B cell (primary cell): ENCODE results near the gene NR2E1. TPM values are rescaled to one million over a fixed set of nuclear protein-coding genes. Genes with fewer than 3 reads are reported as not detected.

Experiments used
- ATAC-seq: fragments of 200-7000 bp; cut with Tn5 transposase; one replicate; pipeline ENCODE4 v1.10.0; 2021; ENCODE audit warnings: low read depth, mild to moderate bottlenecking, moderate number of reproducible peaks, moderate library complexity
- CTCF ChIA-PET: fragments of 350-600 bp; sonication (Branson Sonifier 250); formaldehyde crosslinking; loops from one replicate; lab custom pipeline; 2021; ENCODE audit warnings: antibody characterized with exemption, inconsistent platforms; lab: Charles Lee
- POLR2A ChIA-PET: fragments of 350-600 bp; sonication (Branson Sonifier 250); formaldehyde crosslinking; loops from one replicate; lab custom pipeline; 2021; ENCODE audit warnings: antibody characterized with exemption; lab: Charles Lee
- DNase-seq: peaks from one replicate; pipeline ENCODE4 v3.0.0; 2013
- H2AFZ ChIP-seq: 2 replicates; pipeline ENCODE4 v1.6.1; 2012; ENCODE audit warnings: mild to moderate bottlenecking, low read depth, low read length; ENCODE audit not compliant: insufficient read depth, poor library complexity, severe bottlenecking
- H3K27ac ChIP-seq, 2 donors: 1 replicate in 1 of 2; 2 replicates in 1 of 2; pipeline ENCODE4 v1.5.1; 2012 to 2013; ENCODE audit warnings: low read length in 2 of 2, mild to moderate bottlenecking in 2 of 2, moderate library complexity in 1 of 2
- H3K27me3 ChIP-seq, 4 experiments: fragments of 200-600 bp in 1 of 4; sonication (generic) in 1 of 4; replicated peaks in 1 of 4; 1 replicate in 2 of 4; 2 replicates in 2 of 4; pipeline versions ENCODE4 v1.6.1 to v1.7.0; 2013 to 2016; ENCODE audit warnings: low read length in 3 of 4, mild to moderate bottlenecking in 2 of 4, mixed read lengths in 1 of 4, moderate library complexity in 1 of 4; ENCODE audit not compliant: insufficient read depth in 4 of 4, control insufficient read depth in 3 of 4; ENCODE audit errors: control extremely low read depth in 1 of 4
- H3K36me3 ChIP-seq, 2 experiments: replicated peaks in 1 of 2; 1 replicate in 1 of 2; 2 replicates in 1 of 2; pipeline versions ENCODE4 v1.6.1 to v1.7.1; 2013; ENCODE audit warnings: low read length in 1 of 2; ENCODE audit not compliant: insufficient read depth in 2 of 2, control insufficient read depth in 1 of 2; ENCODE audit errors: control extremely low read depth in 1 of 2, extremely low read depth in 1 of 2
- H3K4me1 ChIP-seq, 2 donors: fragments of 200-600 bp in 1 of 2; sonication (generic) in 1 of 2; 1 replicate in 1 of 2; 2 replicates in 1 of 2; pipeline versions ENCODE4 v1.5.1 to v1.6.1; 2013 to 2017; ENCODE audit warnings: low read length in 2 of 2; ENCODE audit not compliant: control insufficient read depth in 2 of 2, insufficient read depth in 2 of 2
- H3K4me2 ChIP-seq: replicated peaks from 2 replicates; pipeline ENCODE3; 2012; ENCODE audit warnings: mild to moderate bottlenecking, low read depth, low read length; ENCODE audit not compliant: poor library complexity, severe bottlenecking
- H3K4me3 ChIP-seq, 5 experiments: fragments of 200-600 bp in 1 of 5; sonication (generic) in 1 of 5; 1 replicate in 3 of 5; 2 replicates in 2 of 5; pipeline versions ENCODE4 v1.5.1 to v1.7.0; 2011 to 2016; ENCODE audit warnings: low read length in 4 of 5, mild to moderate bottlenecking in 4 of 5, low read depth in 2 of 5, control low read depth in 1 of 5, moderate library complexity in 1 of 5; ENCODE audit not compliant: insufficient read depth in 1 of 5; ENCODE audit errors: control extremely low read depth in 1 of 5, extremely low read depth in 1 of 5
- H3K79me2 ChIP-seq: fragments of 200-600 bp; sonication (generic); one replicate; pipeline ENCODE4 v1.6.0; 2016; ENCODE audit warnings: low read length; ENCODE audit not compliant: control insufficient read depth, insufficient read depth
- H3K9ac ChIP-seq: fragments of 200-600 bp; sonication (generic); 2 replicates; pipeline ENCODE4 v1.6.1; 2017; ENCODE audit warnings: mild to moderate bottlenecking, low read length, moderate library complexity
- H3K9me3 ChIP-seq, 3 donors: one replicate each; pipeline versions ENCODE4 v1.6.1 to v1.7.1; 2013; ENCODE audit warnings: low read length in 2 of 3; ENCODE audit not compliant: control insufficient read depth in 2 of 3, insufficient read depth in 1 of 3; ENCODE audit errors: control extremely low read depth in 1 of 3
- H4K20me1 ChIP-seq: 2 replicates; pipeline ENCODE4 v1.6.0; 2012; ENCODE audit warnings: mild to moderate bottlenecking, low read length; ENCODE audit not compliant: insufficient read depth, control insufficient read depth, poor library complexity, severe bottlenecking
- H3K27ac Mint-ChIP-seq: one replicate; pipeline ENCODE4 v1.8.0; 2021; ENCODE audit warnings: mixed read lengths
- H3K27me3 Mint-ChIP-seq: one replicate; pipeline ENCODE4 v1.8.0; 2021; ENCODE audit warnings: mixed read lengths
- H3K4me1 Mint-ChIP-seq: one replicate; pipeline ENCODE4 v1.8.0; 2021; ENCODE audit warnings: mixed read lengths
- H3K4me3 Mint-ChIP-seq: one replicate; pipeline ENCODE4 v1.8.0; 2021; ENCODE audit warnings: mixed read lengths
- H3K9me3 Mint-ChIP-seq: one replicate; pipeline ENCODE4 v1.8.0; 2022; ENCODE audit warnings: mixed read lengths; ENCODE audit not compliant: insufficient read depth
- CTCF ChIP-seq: fragments of 200-600 bp; IDR thresholded peaks from one replicate; pipeline ENCODE4 v1.8.0; 2022; ENCODE audit warnings: antibody characterized with exemption, mild to moderate bottlenecking
- EZH2 ChIP-seq: IDR thresholded peaks from 2 replicates; pipeline ENCODE4 v1.6.1; 2012; ENCODE audit warnings: borderline replicate concordance, low read depth, mild to moderate bottlenecking, moderate library complexity, low read length; ENCODE audit not compliant: insufficient read depth, poor library complexity, severe bottlenecking
- WGBS: methylation state at CpG from one replicate; pipeline ENCODE4 v1.1.5; 2013; ENCODE audit warnings: missing lambda C conversion rate; ENCODE audit not compliant: insufficient coverage; 5-methylcytosine and 5-hydroxymethylcytosine counted together
- intact Hi-C: fragments of 100-400 bp; cut with micrococcal nuclease; formaldehyde crosslinking; loops from one replicate; pipeline ENCODE4 v1.10.0; 2022
- polyA plus RNA-seq: library from polyadenylated mRNA; depleted of rRNA; stranded (reverse); fragments of >200 nt; gene quantifications from 2 replicates; pipeline ENCODE4 v1.2.3, GENCODE V29; 2012
- total RNA-seq, 2 donors: library from RNA; stranded (reverse); fragments of 120-200 nt in 1 of 2; gene quantifications; 1 replicate in 1 of 2; 2 replicates in 1 of 2; pipeline versions ENCODE4 v1.2.3 to v1.2.4, GENCODE V29; 2013 to 2022

Gene NR2E1
- total and polyA plus RNA-seq, 2 donors (not counting 1 experiment from before 2014, with no cell fraction given) = not detected

- H3K4me1 ChIP-seq = peaks cover 61 to 65% of the 10 kb centered on the region in 2 donors
- H3K4me2 ChIP-seq = peak overlapping the region; percentile 97
- peaks cover 57% of the 10 kb centered on the region for H3K4me1 Mint-ChIP-seq
- ATAC-seq (peak; percentile 3), DNase-seq (peak; percentile 51)
- H2AFZ ChIP-seq = peak overlapping the region; percentile 67
- peak overlapping the region; percentile 80 for H3K9ac ChIP-seq
- H3K36me3 ChIP-seq = no peaks in the 10 kb centered on the region
- peak overlapping the region; percentile 91 for H3K4me3 Mint-ChIP-seq
- H3K27ac ChIP-seq = no peak overlapping the region
- intact Hi-C loops = loop anchor here (2.0 to 10.0 kb wide), 5 partner anchors 18 to 976 kb away; partner anchors contain the start of genes OSTM1, SESN1 and SNX3
- TF ChIP-seq CTCF (no peak), EZH2 (no peak)
- 10% methylated on average over 33 of the region's 46 CpGs for WGBS
- peaks cover 84% of the 10 kb centered on the region for H3K27me3 Mint-ChIP-seq
- H3K4me3 ChIP-seq = peak overlapping the region in 4 of 5 experiments; percentile 66 to 75 (median 70)
- H3K27me3 ChIP-seq = peaks cover 0 to 93% (median 70%) of the 10 kb centered on the region in 4 experiments
- POLR2A ChIA-PET = interaction anchor here (0.6 kb wide), 1 partner anchor 44 kb away, joined by 5 read pairs; no protein-coding TSS in a partner anchor
- CTCF ChIA-PET = interaction anchor here (0.6 to 1.8 kb wide), 4 partner anchors 51 to 406 kb away, joined by 3 to 9 read pairs (median 4); no protein-coding TSS in a partner anchor
- H3K9me3 ChIP-seq = peaks cover 0 to 40% (median 0%) of the 10 kb centered on the region in 3 donors
- H3K27ac Mint-ChIP-seq = no peak overlapping the region
- no peaks in the 10 kb centered on the region for H3K79me2 ChIP-seq
- H4K20me1 ChIP-seq = peaks cover 15% of the 10 kb centered on the region
- no peaks in the 10 kb centered on the region for H3K9me3 Mint-ChIP-seq
These were observed 49.0 kb upstream of the NR2E1 start for GRCh38 chr6:108116546-108117426.
